Breast epithelium (tissue), 4 donors: ENCODE data around the gene VAV3. TPM values are rescaled to one million over a fixed set of nuclear protein-coding genes. Genes with fewer than 3 reads are reported as not detected.

Source experiments
- DNase-seq, 2 donors: peaks; one replicate each; pipeline ENCODE4 v3.0.0-alpha.2; 2019; ENCODE audit warnings: low spot score in 2 of 2
- H3K27ac ChIP-seq, 2 donors: fragments of 200-600 bp; sonication (generic) in 1 of 2; one replicate each; pipeline ENCODE4 v1.5.1; 2016 to 2019; ENCODE audit warnings: mild to moderate bottlenecking in 1 of 2
- H3K27me3 ChIP-seq, 2 donors: fragments of 200-600 bp; sonication (generic) in 1 of 2; one replicate each; pipeline versions ENCODE4 v1.5.1 to v1.6.0; 2017 to 2019; ENCODE audit warnings: control low read depth in 1 of 2, mild to moderate bottlenecking in 1 of 2
- H3K36me3 ChIP-seq: fragments of 200-600 bp; one replicate; pipeline ENCODE4 v1.5.1; 2019
- H3K4me1 ChIP-seq, 2 donors: fragments of 200-600 bp; sonication (generic); one replicate each; pipeline ENCODE4 v1.5.1; 2016 to 2019; ENCODE audit warnings: control low read depth in 1 of 2
- H3K4me3 ChIP-seq, 3 donors: fragments of 200-600 bp; sonication (generic); 1 replicate in 2 of 3; 2 replicates in 1 of 3; pipeline ENCODE4 v1.5.1; 2016 to 2019; ENCODE audit warnings: mild to moderate bottlenecking in 3 of 3, moderate library complexity in 2 of 3
- H3K9me3 ChIP-seq, 2 donors: fragments of 200-600 bp; sonication (generic) in 1 of 2; one replicate each; pipeline ENCODE4 v1.5.1; 2016 to 2019; ENCODE audit warnings: control low read depth in 1 of 2
- CTCF ChIP-seq, 3 donors: fragments of 450-650 bp; IDR thresholded peaks; one replicate each; pipeline ENCODE4 v1.5.1; 2016 to 2017; ENCODE audit warnings: antibody characterized with exemption in 3 of 3, mild to moderate bottlenecking in 3 of 3, moderate library complexity in 3 of 3
- POLR2A ChIP-seq: fragments of 450-650 bp; IDR thresholded peaks from one replicate; pipeline ENCODE4 v1.6.1; 2016; ENCODE audit warnings: antibody characterized with exemption, mild to moderate bottlenecking, moderate library complexity
- POLR2AphosphoS5 ChIP-seq, 3 donors: sonication (generic); formaldehyde crosslinking; IDR thresholded peaks; one replicate each; pipeline ENCODE4 v1.6.1; 2017; ENCODE audit warnings: antibody characterized with exemption in 3 of 3
- intact Hi-C: fragments of 100-400 bp; cut with DNase I; formaldehyde crosslinking; loops from one replicate; pipeline ENCODE4 v1.15.1; 2023; ENCODE audit warnings: low total_unique reads
- total RNA-seq, 3 donors: library from RNA; depleted of rRNA; stranded (reverse); fragments of >200 nt; gene quantifications; one replicate each; pipeline ENCODE4 v1.1.0, GENCODE V29; 2016

VAV3 gene
- total RNA-seq, 3 donors from 2014 or later: 8.0 to 153 (median 113) TPM

GRCh38 chr1:107597290-107597689 lies 367.7 kb downstream of the VAV3 start:
- no peaks in the 10 kb centered on the region for H3K4me1 ChIP-seq
- no peak overlapping the region for H3K27ac ChIP-seq
- no peaks in the 10 kb centered on the region for H3K27me3 ChIP-seq
- H3K9me3 ChIP-seq: no peaks in the 10 kb centered on the region
- no peak for DNase-seq
- intact Hi-C loops: no loop called here
- TF ChIP-seq CTCF (IDR thresholded peaks at IDR 0.05) (no peak), POLR2A (no peak), POLR2AphosphoS5 (IDR thresholded peaks at IDR 0.05) (no peak)
- H3K4me3 ChIP-seq: no peak overlapping the region
- H3K36me3 ChIP-seq: no peaks in the 10 kb centered on the region

GRCh38 chr1:107594536-107594935 lies 370.4 kb downstream of the VAV3 start:
- Histone ChIP-seq H3K4me1 (no peaks in the 10 kb centered on the region), H3K36me3 (no peaks in the 10 kb centered on the region), H3K27me3 (no peaks in the 10 kb centered on the region), H3K4me3 (no peak overlapping the region), H3K9me3 (no peaks in the 10 kb centered on the region), H3K27ac (no peak overlapping the region)
- DNase-seq: no peak
- intact Hi-C loops: no loop called here
- TF ChIP-seq POLR2AphosphoS5 (IDR thresholded peaks at IDR 0.05) (no peak), POLR2A (no peak), CTCF (IDR thresholded peaks at IDR 0.05) (no peak)

GRCh38 chr1:107593501-107594209 lies 371.3 kb downstream of the VAV3 start:
- Histone ChIP-seq H3K9me3 (no peaks in the 10 kb centered on the region), H3K27me3 (no peaks in the 10 kb centered on the region), H3K4me1 (no peaks in the 10 kb centered on the region), H3K4me3 (no peak overlapping the region), H3K27ac (no peak overlapping the region), H3K36me3 (no peaks in the 10 kb centered on the region)
- no peak for DNase-seq
- intact Hi-C loops: no loop called here
- no peak for TF ChIP-seq POLR2A
- TF ChIP-seq CTCF (IDR thresholded peaks at IDR 0.05): no peak
- no peak for TF ChIP-seq POLR2AphosphoS5 (IDR thresholded peaks at IDR 0.05)

GRCh38 chr1:107590900-107591622 lies 373.9 kb downstream of the VAV3 start:
- Histone ChIP-seq H3K27me3 (no peaks in the 10 kb centered on the region), H3K9me3 (no peaks in the 10 kb centered on the region), H3K4me1 (no peaks in the 10 kb centered on the region), H3K27ac (no peak overlapping the region), H3K36me3 (no peaks in the 10 kb centered on the region), H3K4me3 (no peak overlapping the region)
- intact Hi-C loops: no loop called here
- DNase-seq: no peak
- TF ChIP-seq POLR2A (no peak), POLR2AphosphoS5 (IDR thresholded peaks at IDR 0.05) (no peak), CTCF (IDR thresholded peaks at IDR 0.05) (no peak)

GRCh38 chr1:107590087-107590486 lies 374.9 kb downstream of the VAV3 start:
- intact Hi-C loops: no loop called here
- TF ChIP-seq POLR2AphosphoS5 (IDR thresholded peaks at IDR 0.05) (no peak), POLR2A (no peak), CTCF (IDR thresholded peaks at IDR 0.05) (no peak)
- no peak for DNase-seq
- Histone ChIP-seq H3K27ac (no peak overlapping the region), H3K36me3 (no peaks in the 10 kb centered on the region), H3K4me1 (no peaks in the 10 kb centered on the region), H3K9me3 (no peaks in the 10 kb centered on the region), H3K27me3 (no peaks in the 10 kb centered on the region), H3K4me3 (no peak overlapping the region)
